Measurements from ENCODE around the gene STK39.

STK39 gene

GRCh38 chr2:168145426-168146310 is 101.7 kb downstream of the STK39 start:
- H3K4me3 ChIP-seq (ENCODE audit: low read depth, low read length), result no peak overlapping the region
- no peak for TF ChIP-seq CTCF (IDR thresholded peaks at IDR 0.05; ENCODE audit: borderline replicate concordance, insufficient read depth, low read depth, low read length)

- no peak for TF ChIP-seq CTCF (IDR thresholded peaks at IDR 0.05; ENCODE audit: borderline replicate concordance, insufficient read depth, low read depth, low read length)
- no peak overlapping the region for H3K4me3 ChIP-seq (ENCODE audit: low read depth, low read length)
Measured at GRCh38 chr2:168145011-168145410, 102.4 kb downstream of the STK39 start.

GRCh38 chr2:168143813-168144212 is 103.6 kb downstream of the STK39 start:
- H3K4me3 ChIP-seq (ENCODE audit: low read depth, low read length), result no peak overlapping the region
- no peak for TF ChIP-seq CTCF (IDR thresholded peaks at IDR 0.05; ENCODE audit: borderline replicate concordance, insufficient read depth, low read depth, low read length)

- H3K4me3 ChIP-seq (ENCODE audit: low read depth, low read length), result no peak overlapping the region
- no peak for TF ChIP-seq CTCF (IDR thresholded peaks at IDR 0.05; ENCODE audit: borderline replicate concordance, insufficient read depth, low read depth, low read length)
Measured at GRCh38 chr2:168140892-168141291, 106.5 kb downstream of the STK39 start.

- no peak overlapping the region for H3K4me3 ChIP-seq (ENCODE audit: low read depth, low read length)
- no peak for TF ChIP-seq CTCF (IDR thresholded peaks at IDR 0.05; ENCODE audit: borderline replicate concordance, insufficient read depth, low read depth, low read length)
Measured at GRCh38 chr2:168139852-168140251, 107.5 kb downstream of the STK39 start.

GRCh38 chr2:168138901-168139300 is 108.5 kb downstream of the STK39 start:
- H3K4me3 ChIP-seq (ENCODE audit: low read depth, low read length), result no peak overlapping the region
- no peak for TF ChIP-seq CTCF (IDR thresholded peaks at IDR 0.05; ENCODE audit: borderline replicate concordance, insufficient read depth, low read depth, low read length)

GRCh38 chr2:168138374-168138773 is 109.0 kb downstream of the STK39 start:
- no peak overlapping the region for H3K4me3 ChIP-seq (ENCODE audit: low read depth, low read length)

More at GRCh38 chr2:168138374-168138773, 109.0 kb downstream of the STK39 start:
- TF ChIP-seq CTCF (IDR thresholded peaks at IDR 0.05; ENCODE audit: borderline replicate concordance, insufficient read depth, low read depth, low read length), result no peak
